Measurements from ENCODE around the gene RARA.
A peak's percentile ranks its signal among the peaks of the same experiment; 100 is the strongest.

Gene RARA

GRCh38 chr17:40356990-40357881 lies 48.3 kb downstream of the RARA start:
- Histone ChIP-seq H3K36me3 (peaks cover 0 to 49% (median 41%) of the 10 kb centered on the region in 3 donors), H3K4me3 (no peak overlapping the region), H3K9me3 (no peaks in the 10 kb centered on the region), H3K27me3 (peaks cover 0 to 5% of the 10 kb centered on the region in 2 donors), H3K27ac (peak overlapping the region; percentile 9 to 27), H3K4me1 (peaks cover 0 to 15% (median 7%) of the 10 kb centered on the region in 4 donors)
- no peak for TF ChIP-seq CTCF (IDR thresholded peaks at IDR 0.05)
- intact Hi-C loops (cut with DNase I; ENCODE audit: low total_unique reads) = loop anchor here (5.0 to 10.0 kb wide), 2 partner anchors 60 to 178 kb away; partner anchors contain the start of gene TOP2A
- DNase-seq = no peak

GRCh38 chr17:40358323-40359038 lies 49.5 kb downstream of the RARA start:
- H3K4me1 ChIP-seq = peaks cover 0 to 25% (median 13%) of the 10 kb centered on the region in 4 donors
- H3K9me3 ChIP-seq = no peaks in the 10 kb centered on the region
- H3K36me3 ChIP-seq = peaks cover 0 to 36% (median 29%) of the 10 kb centered on the region in 3 donors
- H3K27ac ChIP-seq = peak overlapping the region in 1 of 2 donors; percentile 27
- intact Hi-C loops (cut with DNase I; ENCODE audit: low total_unique reads) = loop anchor here (5.0 to 10.0 kb wide), 2 partner anchors 59 to 176 kb away; partner anchors contain the start of gene TOP2A
- peak; percentile 93 to 95 for DNase-seq
- no peak overlapping the region for H3K4me3 ChIP-seq
- TF ChIP-seq CTCF (IDR thresholded peaks at IDR 0.05) = peak; percentile 98 to 99
- peaks cover 0 to 10% of the 10 kb centered on the region in 2 donors for H3K27me3 ChIP-seq

DNA sequence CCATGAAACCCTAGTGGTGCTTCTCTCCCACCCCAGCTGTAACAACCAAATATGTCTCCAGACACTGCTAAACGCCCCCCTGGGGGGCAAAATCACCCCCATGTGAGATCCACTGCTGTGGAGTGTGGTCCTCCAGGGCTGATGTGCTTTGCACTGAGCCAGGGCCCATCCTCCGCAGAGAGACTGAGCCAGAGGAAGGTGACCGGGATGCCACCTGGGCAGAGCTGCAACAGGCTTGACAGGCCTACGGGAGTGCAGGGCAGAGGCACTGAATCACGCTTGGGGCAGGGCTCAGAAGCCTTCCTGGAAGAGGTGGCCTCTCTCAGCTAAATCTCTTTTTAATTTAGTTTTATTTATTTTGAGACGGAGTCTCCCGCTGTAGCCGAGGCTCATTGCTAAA lies 51.1 kb downstream of the RARA start:
- no peak for DNase-seq
- no peaks in the 10 kb centered on the region for H3K9me3 ChIP-seq
- H3K27me3 ChIP-seq = peaks cover 0 to 15% of the 10 kb centered on the region in 2 donors
- H3K36me3 ChIP-seq = peaks cover 0 to 20% (median 14%) of the 10 kb centered on the region in 3 donors
- peaks cover 0 to 29% (median 16%) of the 10 kb centered on the region in 4 donors for H3K4me1 ChIP-seq
- intact Hi-C loops (cut with DNase I; ENCODE audit: low total_unique reads) = no loop called here
- no peak overlapping the region for H3K4me3 ChIP-seq
- no peak overlapping the region for H3K27ac ChIP-seq
- no peak for TF ChIP-seq CTCF (IDR thresholded peaks at IDR 0.05)

- intact Hi-C loops (cut with DNase I; ENCODE audit: low total_unique reads) = no loop called here
- H3K9me3 ChIP-seq = no peaks in the 10 kb centered on the region
- no peak overlapping the region for H3K4me3 ChIP-seq
- H3K27me3 ChIP-seq = peaks cover 0 to 15% of the 10 kb centered on the region in 2 donors
- no peak overlapping the region for H3K27ac ChIP-seq
- peaks cover 0 to 25% (median 16%) of the 10 kb centered on the region in 4 donors for H3K4me1 ChIP-seq
- peaks cover 0 to 8% (median 2%) of the 10 kb centered on the region in 3 donors for H3K36me3 ChIP-seq
- no peak for DNase-seq
- no peak for TF ChIP-seq CTCF (IDR thresholded peaks at IDR 0.05)
These were observed 52.3 kb downstream of the RARA start for GRCh38 chr17:40361063-40361924.

Data from tibial artery (tissue), 4 donors.